Endothelial cell of umbilical vein (primary cell): Measurements from ENCODE around the gene UGT2A3. TPM values are rescaled to one million over a fixed set of nuclear protein-coding genes. Genes with fewer than 3 reads are reported as not detected.
"Not testable (repeated sequence)": the region's sequence is repeated elsewhere in the genome, so short reads cannot be mapped to it uniquely, and the experiment has no call there.

ENCODE experiments used
- BruUV-seq: library from RNA; stranded (reverse); fragments of 400-500 nt; replicated peaks from 2 replicates; lab custom pipeline; 2021; lab: Mats Ljungman, UMichigan
- CTCF ChIA-PET: fragments of 300-600, 350-600 bp; sonication (Branson Sonifier 250); formaldehyde crosslinking; loops from one replicate; lab custom pipeline; 2021; ENCODE audit warnings: antibody characterized with exemption, inconsistent platforms; lab: Charles Lee
- POLR2A ChIA-PET: fragments of 300-600, 350-600 bp; sonication (Branson Sonifier 250); formaldehyde crosslinking; loops from one replicate; lab custom pipeline; 2021; ENCODE audit warnings: antibody characterized with exemption, inconsistent platforms; lab: Charles Lee
- DNase-seq: peaks from one replicate; pipeline ENCODE4 v3.0.0-alpha.2; 2011; ENCODE audit warnings: low read depth, low spot score
- FAIRE-seq: peaks from 2 replicates; lab custom pipeline; 2011; peaks lifted over from hg19 to GRCh38; lab: Jason Lieb, UNC
- H2AFZ ChIP-seq: 2 replicates; pipeline ENCODE4 v1.6.0; 2012; ENCODE audit warnings: low read depth, low read length, control low read depth, inconsistent platforms
- H3K27ac ChIP-seq: 2 replicates; pipeline ENCODE4 v1.5.1; 2011; ENCODE audit warnings: low read depth, mild to moderate bottlenecking, control low read depth, low read length, moderate library complexity; ENCODE audit not compliant: insufficient read depth
- H3K27me3 ChIP-seq, 2 experiments: 2 replicates each; pipeline versions ENCODE4 v1.6.0 to v1.6.1; 2011; ENCODE audit warnings: low read length in 2 of 2, mixed read lengths in 1 of 2; ENCODE audit not compliant: control insufficient read depth in 2 of 2, insufficient read depth in 2 of 2
- H3K36me3 ChIP-seq, 2 experiments: 2 replicates in 1 of 2; 3 replicates in 1 of 2; pipeline ENCODE4 v1.5.1; 2011; ENCODE audit warnings: low read length in 2 of 2, mild to moderate bottlenecking in 1 of 2, moderate library complexity in 1 of 2; ENCODE audit not compliant: control insufficient read depth in 2 of 2, insufficient read depth in 2 of 2; ENCODE audit errors: extremely low read depth in 1 of 2
- H3K4me1 ChIP-seq: 3 replicates; pipeline ENCODE4 v1.5.1; 2011; ENCODE audit warnings: mild to moderate bottlenecking, low read length; ENCODE audit not compliant: control insufficient read depth, insufficient read depth; ENCODE audit errors: extremely low read depth
- H3K4me2 ChIP-seq: 2 replicates; pipeline ENCODE4 v1.6.1; 2011; ENCODE audit warnings: low read length, control low read depth, mixed read lengths; ENCODE audit not compliant: insufficient read depth
- H3K4me3 ChIP-seq, 3 experiments: fragments of 200-600 bp in 1 of 3; sonication (generic), shearing (Covaris generic) in 1 of 3; replicated peaks in 1 of 3; 2 replicates each; pipeline ENCODE4 v1.5.1; 2011 to 2016; ENCODE audit warnings: control low read depth in 3 of 3, low read length in 3 of 3, mild to moderate bottlenecking in 2 of 3, inconsistent platforms in 1 of 3, low read depth in 1 of 3, moderate library complexity in 1 of 3; ENCODE audit not compliant: insufficient read depth in 1 of 3
- H3K79me2 ChIP-seq: 2 replicates; pipeline ENCODE4 v1.6.0; 2012; ENCODE audit warnings: low read length, inconsistent platforms; ENCODE audit not compliant: control insufficient read depth, insufficient read depth
- H3K9ac ChIP-seq: replicated peaks from 2 replicates; pipeline ENCODE3; 2011; ENCODE audit warnings: low read length, control low read depth; ENCODE audit not compliant: insufficient read depth; ENCODE audit errors: extremely low read depth
- H3K9me1 ChIP-seq: replicated peaks from 3 replicates; pipeline ENCODE4 v1.6.0; 2011; ENCODE audit warnings: mild to moderate bottlenecking, low read length; ENCODE audit not compliant: control insufficient read depth, insufficient read depth; ENCODE audit errors: extremely low read depth
- H3K9me3 ChIP-seq: replicated peaks from 2 replicates; pipeline ENCODE4 v1.5.1; 2012; ENCODE audit warnings: low read length, inconsistent platforms; ENCODE audit not compliant: control insufficient read depth, insufficient read depth
- H4K20me1 ChIP-seq: replicated peaks from 2 replicates; pipeline ENCODE3; 2011; ENCODE audit warnings: mild to moderate bottlenecking, low read length; ENCODE audit not compliant: control insufficient read depth, insufficient read depth; ENCODE audit errors: extremely low read depth
- EZH2 ChIP-seq: IDR thresholded peaks from 2 replicates; pipeline ENCODE4 v1.6.1; 2012; ENCODE audit warnings: borderline replicate concordance, low read depth, mild to moderate bottlenecking, moderate library complexity, low read length, inconsistent platforms; ENCODE audit not compliant: severe bottlenecking
- FOS ChIP-seq: IDR thresholded peaks from 2 replicates; pipeline ENCODE4 v1.6.1; 2011; ENCODE audit warnings: mild to moderate bottlenecking, low read length, moderate library complexity, borderline replicate concordance; ENCODE audit not compliant: insufficient read depth
- GATA2 ChIP-seq: IDR thresholded peaks from 2 replicates; pipeline ENCODE4 v1.7.0; 2011; ENCODE audit warnings: low read depth, mild to moderate bottlenecking, moderate library complexity, mixed read lengths, low read length; ENCODE audit not compliant: insufficient read length, insufficient read depth
- JUN ChIP-seq: IDR thresholded peaks from 2 replicates; pipeline ENCODE4 v1.6.1; 2011; ENCODE audit warnings: borderline replicate concordance, low read depth; ENCODE audit not compliant: insufficient read length, insufficient read depth
- MAX ChIP-seq: IDR thresholded peaks from 2 replicates; pipeline ENCODE4 v1.6.1; 2011; ENCODE audit not compliant: insufficient read depth, insufficient read length
- MYC ChIP-seq: IDR thresholded peaks from one replicate; pipeline ENCODE4 v1.6.1; 2011; ENCODE audit warnings: mild to moderate bottlenecking, low read depth, low read length
- POLR2A ChIP-seq: IDR thresholded peaks from 2 replicates; pipeline ENCODE4 v1.6.1; 2012; ENCODE audit warnings: low read depth, mild to moderate bottlenecking, control low read depth, low read length
- POLR2AphosphoS5 ChIP-seq: IDR thresholded peaks from 2 replicates; pipeline ENCODE4 v1.6.1; 2012; ENCODE audit warnings: low read depth, mild to moderate bottlenecking, control low read depth, low read length, moderate library complexity; ENCODE audit not compliant: insufficient read depth
- dilution Hi-C: fragments of 300-500 bp; cut with MboI; formaldehyde crosslinking; loops from one replicate; pipeline ENCODE4 v1.15.0; 2019; ENCODE audit warnings: low sequenced_read_pairs; ENCODE audit not compliant: extremely low pct_ligation_motif_present
- intact Hi-C: fragments of 100-400 bp; cut with micrococcal nuclease; formaldehyde crosslinking; loops from one replicate; pipeline ENCODE4 v1.10.0; 2022
- polyA plus RNA-seq, 4 experiments: library from polyadenylated mRNA; depleted of rRNA in 3 of 4; stranded (reverse) in 3 of 4; unstranded in 1 of 4; fragments of >200 nt; gene quantifications; 2 replicates each; pipeline versions ENCODE4 v1.2.1 to v1.2.3, GENCODE V29; 2011 to 2012; ENCODE audit warnings: missing spikeins in 1 of 4
- total RNA-seq: library from RNA; stranded (reverse); gene quantifications from 2 replicates; pipeline ENCODE4 v1.2.3, GENCODE V29; 2021
- TF ChIP-seq, protein P1 (sequence below), 2 donors: IDR thresholded peaks; 1 replicate in 1 of 2; 2 replicates in 1 of 2; pipeline ENCODE4 v1.5.1; 2011; ENCODE audit warnings: low read length in 2 of 2, mild to moderate bottlenecking in 2 of 2, moderate library complexity in 2 of 2, control low read depth in 1 of 2, inconsistent platforms in 1 of 2, low read depth in 1 of 2; ENCODE audit not compliant: insufficient read depth in 1 of 2; ENCODE audit errors: extremely low read depth in 1 of 2

The UGT2A3 gene
- total and polyA plus RNA-seq, 2 donors (not counting 3 experiments of a cell fraction or from before 2014, with no cell fraction given) = not detected

GRCh38 chr4:68960294-68961163 lies 8.9 kb upstream of the UGT2A3 start:
- Histone ChIP-seq H4K20me1 (no peaks in the 10 kb centered on the region), H3K4me3 (no peak overlapping the region), H3K9me3 (no peaks in the 10 kb centered on the region), H3K9me1 (no peaks in the 10 kb centered on the region), H3K4me1 (no peaks in the 10 kb centered on the region), H3K27ac (no peak overlapping the region), H2AFZ (no peak overlapping the region), H3K27me3 (no peaks in the 10 kb centered on the region), H3K79me2 (no peaks in the 10 kb centered on the region), H3K9ac (no peak overlapping the region), H3K4me2 (no peak overlapping the region), H3K36me3 (no peaks in the 10 kb centered on the region)
- DNase-seq (no peak), FAIRE-seq (no peak)
- ChIA-PET POLR2A (no interaction called here), CTCF (interaction anchor here (1.1 kb wide), 1 partner anchor 9 kb away, joined by 3 read pairs; the partner anchor contains the start of gene UGT2A3)
- intact Hi-C loops = no loop called here
- TF ChIP-seq POLR2AphosphoS5 (no peak), EZH2 (no peak), GATA2 (no peak), POLR2A (no peak), JUN (no peak), MYC (no peak), MAX (no peak), FOS (no peak)
- TF ChIP-seq, protein P1, sequence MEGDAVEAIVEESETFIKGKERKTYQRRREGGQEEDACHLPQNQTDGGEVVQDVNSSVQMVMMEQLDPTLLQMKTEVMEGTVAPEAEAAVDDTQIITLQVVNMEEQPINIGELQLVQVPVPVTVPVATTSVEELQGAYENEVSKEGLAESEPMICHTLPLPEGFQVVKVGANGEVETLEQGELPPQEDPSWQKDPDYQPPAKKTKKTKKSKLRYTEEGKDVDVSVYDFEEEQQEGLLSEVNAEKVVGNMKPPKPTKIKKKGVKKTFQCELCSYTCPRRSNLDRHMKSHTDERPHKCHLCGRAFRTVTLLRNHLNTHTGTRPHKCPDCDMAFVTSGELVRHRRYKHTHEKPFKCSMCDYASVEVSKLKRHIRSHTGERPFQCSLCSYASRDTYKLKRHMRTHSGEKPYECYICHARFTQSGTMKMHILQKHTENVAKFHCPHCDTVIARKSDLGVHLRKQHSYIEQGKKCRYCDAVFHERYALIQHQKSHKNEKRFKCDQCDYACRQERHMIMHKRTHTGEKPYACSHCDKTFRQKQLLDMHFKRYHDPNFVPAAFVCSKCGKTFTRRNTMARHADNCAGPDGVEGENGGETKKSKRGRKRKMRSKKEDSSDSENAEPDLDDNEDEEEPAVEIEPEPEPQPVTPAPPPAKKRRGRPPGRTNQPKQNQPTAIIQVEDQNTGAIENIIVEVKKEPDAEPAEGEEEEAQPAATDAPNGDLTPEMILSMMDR (IDR thresholded peaks at IDR 0.05; ENCODE audit: extremely low read depth in 1 of 2, insufficient read depth in 1 of 2, low read depth in 1 of 2, low read length in 2 of 2) = no peak
- dilution Hi-C loops = no loop called here
- BruUV-seq = no TSS peak

DNA sequence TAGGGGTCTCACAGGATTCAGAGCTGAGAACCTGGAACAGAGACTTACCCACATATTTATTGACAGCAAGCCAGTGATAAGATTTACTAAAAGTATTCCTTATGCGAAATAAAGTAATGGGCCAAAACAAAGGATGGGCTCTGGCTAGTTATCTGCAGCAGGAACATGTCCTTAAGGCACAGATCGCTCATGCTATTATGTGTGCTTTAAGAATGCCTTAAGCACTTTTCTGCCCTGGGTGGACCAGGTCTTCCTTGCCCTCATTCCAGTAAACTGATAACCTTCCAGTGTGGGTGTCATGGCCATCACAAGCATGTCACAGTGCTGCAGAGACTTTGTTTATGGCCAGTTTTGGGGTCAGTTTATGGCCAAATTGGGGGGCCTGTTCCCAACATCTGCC lies 7.5 kb upstream of the UGT2A3 start:
- H3K79me2 ChIP-seq, dilution Hi-C loops, FAIRE-seq, H4K20me1 ChIP-seq, H3K9ac ChIP-seq, POLR2A ChIA-PET, BruUV-seq, H3K4me3 ChIP-seq, DNase-seq, H3K9me1 ChIP-seq, H3K27ac ChIP-seq, H3K4me2 ChIP-seq, intact Hi-C loops, CTCF ChIA-PET, H3K9me3 ChIP-seq, H3K36me3 ChIP-seq, H3K27me3 ChIP-seq, H3K4me1 ChIP-seq, H2AFZ ChIP-seq: not testable (repeated sequence)
